Left renal pelvis (tissue), 4 donors: ENCODE measurements around the gene TSFM. TPM values are rescaled to one million over a fixed set of nuclear protein-coding genes. Genes with fewer than 3 reads are reported as not detected.
A peak's percentile ranks its signal among the peaks of the same experiment; 100 is the strongest.

ENCODE experiments used
- DNase-seq, 4 donors: peaks; one replicate each; pipeline ENCODE4 v3.0.0-alpha.2; 2013; ENCODE audit warnings: low read depth in 4 of 4, low spot score in 3 of 4
- polyA plus RNA-seq, 4 donors: library from polyadenylated mRNA; unstranded; fragments of 120-200 nt; gene quantifications; one replicate each; pipeline ENCODE4 v1.2.1, GENCODE V29; 2013; ENCODE audit not compliant: insufficient read length in 4 of 4

The TSFM gene
- polyA plus RNA-seq, 4 donors, result 23.4 to 47.4 (median 46.9) TPM

DNA sequence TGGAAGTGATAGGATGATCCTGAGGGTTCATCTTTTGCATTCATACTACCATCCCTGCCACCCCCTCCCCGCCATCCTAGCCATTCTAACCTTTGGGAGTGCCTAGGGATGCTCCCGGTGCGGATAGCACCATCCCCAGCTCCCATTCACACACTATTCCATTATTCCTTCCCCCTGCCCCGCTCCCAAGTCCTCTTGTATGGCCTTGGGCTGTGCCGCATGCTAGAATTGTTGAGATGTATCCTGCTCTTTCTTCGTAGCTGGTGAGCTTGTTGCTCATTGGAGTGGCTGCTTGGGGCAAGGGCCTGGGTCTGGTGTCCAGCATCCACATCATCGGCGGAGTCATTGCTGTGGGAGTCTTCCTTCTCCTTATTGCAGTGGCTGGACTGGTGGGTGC, 37.1 kb upstream of the TSFM start:
- no peak for DNase-seq

DNA sequence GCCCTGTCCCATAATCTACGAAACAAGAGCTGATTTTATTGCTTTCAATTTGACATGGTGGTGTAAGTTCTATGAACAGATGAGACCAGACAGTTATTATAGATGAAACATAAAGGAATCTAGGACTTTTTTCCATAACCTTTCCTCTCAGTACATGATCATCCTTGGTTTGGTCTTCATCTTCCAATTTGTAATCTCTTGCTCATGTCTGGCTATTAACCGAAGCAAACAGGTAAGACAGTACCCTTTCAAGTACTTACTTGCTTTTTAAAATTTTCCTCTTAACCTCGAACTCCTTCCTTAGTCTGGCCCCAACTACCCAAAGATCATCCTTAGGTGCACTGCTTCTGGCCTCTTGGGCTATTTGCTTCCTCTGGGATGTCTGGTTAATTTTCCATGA, 36.6 kb upstream of the TSFM start:
- no peak for DNase-seq

DNA sequence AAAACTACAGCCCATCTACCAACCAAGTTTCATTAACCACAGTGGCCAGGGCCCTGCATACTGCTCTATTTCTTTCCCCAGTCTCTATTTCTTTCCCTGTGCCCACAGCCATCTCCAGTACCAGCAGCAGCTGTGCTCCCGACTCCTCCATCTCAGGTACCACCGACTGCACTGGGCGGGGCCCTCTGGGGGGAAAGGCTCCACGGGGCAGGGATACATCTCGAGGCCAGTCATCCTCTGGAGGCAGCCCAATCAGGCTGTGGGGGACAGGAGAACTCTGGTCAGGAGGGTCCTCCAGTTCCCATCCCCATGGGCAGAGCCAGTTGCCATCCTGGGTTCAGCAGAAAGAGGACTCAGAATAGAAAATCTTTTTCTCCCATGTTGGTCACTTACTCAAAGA, 33.5 kb upstream of the TSFM start:
- no peak for DNase-seq

- no peak for DNase-seq
These were observed 31.8 kb upstream of the TSFM start for GRCh38 chr12:57750561-57751431.

DNA sequence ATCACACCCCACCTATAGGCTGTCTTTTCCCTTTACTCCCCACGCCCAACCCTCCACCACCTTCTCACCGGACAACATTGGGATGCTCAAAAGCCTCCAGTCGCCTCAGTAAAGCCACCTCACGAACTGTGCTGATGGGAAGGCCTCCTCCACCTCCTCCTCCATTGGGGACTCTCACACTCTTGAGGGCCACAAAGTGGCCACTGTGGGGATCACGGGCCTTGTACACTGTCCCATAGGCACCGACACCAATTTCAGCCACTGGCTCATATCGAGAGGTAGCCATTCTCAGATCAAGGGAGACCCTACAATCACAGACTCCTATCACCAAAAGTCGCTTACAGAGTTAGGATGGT, 31.2 kb upstream of the TSFM start:
- no peak for DNase-seq

DNA sequence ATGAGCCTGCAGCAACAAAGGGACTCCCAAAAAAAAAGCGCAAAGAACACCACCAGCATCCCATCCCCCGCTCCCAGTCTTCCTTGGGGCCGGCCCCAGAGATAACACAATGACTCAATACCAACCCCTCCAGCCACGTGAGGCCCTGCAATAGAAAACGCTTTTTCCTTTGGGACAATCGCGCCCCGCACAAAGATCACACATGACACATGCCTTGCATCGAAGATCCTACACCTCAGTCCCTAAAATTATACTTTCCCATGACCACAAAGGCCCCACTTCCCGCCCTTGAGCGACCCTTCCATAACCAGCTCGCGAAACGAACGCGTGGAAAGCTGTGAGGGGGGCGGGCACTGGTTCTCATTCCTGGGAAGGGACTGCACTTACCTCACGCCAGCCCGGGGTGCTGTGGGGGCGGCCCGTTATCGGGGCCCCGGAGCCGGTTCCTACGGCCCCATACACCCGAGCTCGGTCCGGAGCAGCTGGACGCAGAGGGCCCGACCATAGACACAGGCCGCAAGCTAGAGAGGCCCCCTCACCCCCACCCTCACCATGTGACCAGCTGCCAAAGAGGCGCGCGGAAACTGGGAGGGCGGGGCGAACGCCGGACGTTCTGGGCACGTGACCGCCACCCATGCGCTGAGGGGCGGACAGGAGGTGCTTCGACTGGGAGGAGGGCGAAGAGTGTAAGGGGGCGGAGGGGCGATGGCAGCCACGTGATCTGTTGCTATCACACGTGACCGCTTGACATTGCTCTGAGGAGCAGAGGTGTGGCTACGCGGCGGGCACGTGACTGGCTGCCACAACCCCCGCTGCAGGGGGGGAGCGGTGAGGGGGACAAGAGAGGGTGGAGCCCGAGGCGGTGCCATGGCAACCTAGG, 30.6 kb upstream of the TSFM start, which contains the start of gene CDK4:
Gene CDK4 (minus strand): TSS at position 523 of the 880 bp plus-strand sequence. CDS start 593 bp downstream, outside the sequence.
- peak; percentile 96 to 98 (median 97) for DNase-seq

- no peak for DNase-seq
These were observed 30.0 kb upstream of the TSFM start for GRCh38 chr12:57752668-57753000.

- no peak for DNase-seq
These were observed 28.7 kb upstream of the TSFM start for GRCh38 chr12:57753756-57754337.

DNA sequence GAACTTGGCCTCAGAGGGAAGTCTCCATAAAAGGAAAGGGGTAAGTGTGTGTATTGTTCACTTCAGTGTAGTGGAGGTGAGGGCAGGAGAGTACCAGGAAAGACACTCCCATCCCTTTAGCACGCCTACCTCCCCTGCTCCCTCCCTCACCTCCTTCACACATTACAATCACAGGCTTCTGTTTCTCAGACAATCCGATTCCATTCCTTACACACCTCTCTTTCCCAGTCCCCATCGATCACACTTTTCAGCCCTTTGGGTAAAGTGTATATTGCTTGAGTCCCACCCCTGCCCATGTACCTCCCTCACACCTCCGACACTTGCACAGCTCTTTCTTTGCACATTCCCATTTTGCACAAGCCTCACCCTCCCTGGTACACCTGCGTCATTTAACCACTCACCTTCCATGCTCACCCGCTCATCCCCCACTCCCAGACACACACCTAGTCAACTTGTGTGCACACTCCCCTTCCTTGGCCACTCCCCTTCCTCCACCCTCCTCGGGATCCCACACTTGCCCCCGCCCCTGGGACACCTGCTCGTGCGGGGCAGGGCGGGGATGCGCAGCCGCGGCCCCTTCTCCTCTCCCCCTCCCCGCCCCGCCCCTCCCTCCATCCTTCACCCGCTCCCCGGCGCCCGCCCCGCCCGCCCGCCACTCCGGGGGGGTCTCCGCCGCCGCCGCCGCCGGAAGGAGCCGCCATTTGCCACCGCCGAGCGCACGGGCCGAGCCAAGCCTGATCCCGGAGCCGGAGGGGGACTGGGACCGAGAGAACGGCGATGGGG, 28.0 kb upstream of the TSFM start, which contains the start of gene MARCHF9:
Gene MARCHF9 (plus strand): TSS at position 693 of the 783 bp plus-strand sequence. CDS start 426 bp downstream, outside the sequence.
- no peak for DNase-seq

DNA sequence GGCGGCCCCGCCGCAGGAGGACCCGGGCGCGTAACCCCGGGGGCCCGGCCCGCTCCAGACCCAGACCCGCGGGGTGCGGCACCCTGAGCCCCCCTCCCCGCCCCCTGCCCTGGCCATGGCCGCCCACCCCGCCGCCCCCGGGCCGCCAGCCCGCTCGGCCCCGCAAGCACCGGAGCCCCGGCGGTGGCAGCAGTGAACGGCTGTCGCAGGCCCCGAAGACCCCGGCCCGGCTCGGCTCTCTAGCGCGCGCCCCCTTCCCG, 27.5 kb upstream of the TSFM start:
- no peak for DNase-seq

DNA sequence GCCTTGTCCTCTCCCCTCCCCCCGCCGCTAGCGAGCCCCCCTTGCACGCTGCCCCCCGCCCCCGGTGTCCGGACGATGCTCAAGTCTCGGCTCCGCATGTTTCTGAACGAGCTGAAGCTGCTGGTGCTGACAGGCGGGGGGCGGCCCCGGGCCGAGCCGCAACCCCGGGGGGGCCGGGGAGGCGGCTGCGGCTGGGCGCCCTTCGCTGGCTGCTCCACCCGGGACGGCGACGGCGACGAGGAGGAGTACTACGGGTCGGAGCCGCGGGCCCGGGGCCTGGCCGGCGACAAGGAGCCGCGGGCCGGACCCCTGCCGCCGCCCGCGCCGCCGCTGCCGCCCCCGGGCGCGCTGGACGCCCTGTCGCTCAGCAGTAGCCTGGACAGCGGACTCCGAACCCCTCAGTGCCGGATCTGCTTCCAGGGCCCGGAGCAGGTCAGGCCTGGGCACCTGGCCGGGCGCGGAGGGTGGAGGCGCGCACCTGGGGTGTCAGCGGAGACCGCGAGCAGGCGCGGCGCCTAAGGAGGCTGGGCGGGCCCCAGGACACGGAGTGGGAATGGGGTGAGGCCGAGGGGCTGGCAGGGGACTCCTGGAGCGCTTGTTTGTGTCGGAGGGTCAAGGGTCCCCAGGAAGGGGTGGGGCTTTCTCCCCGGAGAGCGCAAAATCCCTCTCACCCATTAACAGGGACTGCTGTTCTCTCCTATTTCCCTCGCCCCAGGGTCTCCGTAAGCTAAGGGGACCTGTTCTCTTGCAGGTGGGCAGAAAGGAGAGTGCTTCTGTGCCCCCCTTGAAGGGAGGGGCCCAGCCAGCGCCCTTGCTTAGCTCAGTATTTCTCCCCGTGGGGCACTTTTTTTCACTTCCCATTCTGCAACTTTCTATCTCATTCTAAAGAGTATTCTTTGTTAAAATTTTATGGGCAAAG, 26.9 kb upstream of the TSFM start:
- no peak for DNase-seq

- DNase-seq, result no peak
These were observed 25.9 kb upstream of the TSFM start for GRCh38 chr12:57756406-57757341.

- no peak for DNase-seq
These were observed 24.8 kb upstream of the TSFM start for GRCh38 chr12:57757771-57758170.

DNA sequence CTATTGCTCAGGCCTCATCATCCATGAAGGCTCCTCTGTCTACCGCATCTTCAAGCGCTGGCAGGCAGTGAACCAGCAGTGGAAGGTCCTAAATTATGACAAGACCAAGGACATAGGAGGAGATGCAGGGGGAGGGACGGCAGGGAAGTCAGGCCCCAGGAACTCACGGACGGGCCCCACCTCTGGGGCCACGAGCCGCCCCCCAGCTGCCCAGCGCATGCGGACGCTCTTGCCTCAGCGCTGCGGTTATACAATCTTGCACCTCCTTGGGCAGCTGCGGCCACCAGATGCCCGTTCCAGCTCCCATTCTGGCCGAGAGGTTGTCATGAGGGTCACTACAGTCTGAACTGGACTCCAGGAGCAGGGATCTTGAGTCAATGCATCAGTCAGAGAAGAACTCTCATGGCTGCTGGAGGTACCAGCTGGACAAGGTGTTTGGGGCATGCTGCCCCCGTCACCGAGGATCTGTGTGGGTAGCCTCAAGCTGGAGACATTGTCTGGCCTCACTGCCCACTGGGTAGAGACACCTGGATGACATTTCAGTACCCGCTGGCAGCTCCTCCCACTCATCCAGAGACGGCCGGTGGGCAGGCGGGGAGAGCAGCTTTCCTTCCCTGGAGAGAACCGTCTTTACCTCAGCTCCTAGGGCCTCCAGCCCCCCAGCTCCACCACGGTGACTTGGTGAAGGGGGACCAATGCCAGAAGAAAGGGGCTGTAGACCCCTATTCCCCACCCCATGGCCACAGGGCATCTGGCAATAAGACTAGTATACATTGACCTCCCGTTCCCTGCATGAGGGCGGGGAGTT, 23.8 kb upstream of the TSFM start:
- no peak for DNase-seq

DNA sequence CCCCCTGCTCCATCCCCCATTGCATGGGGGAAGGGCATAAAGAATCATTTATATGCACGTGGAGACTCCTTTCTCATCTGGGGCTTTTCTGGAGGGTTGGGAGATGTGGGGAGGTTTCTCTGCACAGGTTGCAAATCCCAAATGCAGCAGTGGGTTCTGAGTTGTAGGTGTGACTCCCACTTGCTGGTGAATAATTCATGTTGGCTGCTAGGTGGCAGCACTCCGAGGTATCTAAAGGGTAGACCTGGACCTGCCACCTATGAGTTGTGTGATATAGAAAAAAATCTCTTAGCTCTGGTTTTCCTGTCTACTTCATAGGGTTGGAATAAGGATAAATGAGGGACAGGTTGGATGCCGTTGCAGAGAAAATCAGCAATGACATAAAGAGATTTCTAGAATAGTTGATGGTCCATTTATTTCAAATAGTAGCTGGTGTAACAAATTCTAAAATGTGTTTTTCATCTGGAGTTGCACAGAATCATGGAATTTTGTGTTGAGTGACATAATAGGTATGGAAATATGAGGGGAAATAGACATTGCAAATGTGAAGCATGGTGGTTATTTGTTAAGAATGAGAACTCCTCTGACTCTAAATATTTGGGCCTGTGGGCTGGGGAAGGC, 23.1 kb upstream of the TSFM start:
- DNase-seq, result no peak

DNA sequence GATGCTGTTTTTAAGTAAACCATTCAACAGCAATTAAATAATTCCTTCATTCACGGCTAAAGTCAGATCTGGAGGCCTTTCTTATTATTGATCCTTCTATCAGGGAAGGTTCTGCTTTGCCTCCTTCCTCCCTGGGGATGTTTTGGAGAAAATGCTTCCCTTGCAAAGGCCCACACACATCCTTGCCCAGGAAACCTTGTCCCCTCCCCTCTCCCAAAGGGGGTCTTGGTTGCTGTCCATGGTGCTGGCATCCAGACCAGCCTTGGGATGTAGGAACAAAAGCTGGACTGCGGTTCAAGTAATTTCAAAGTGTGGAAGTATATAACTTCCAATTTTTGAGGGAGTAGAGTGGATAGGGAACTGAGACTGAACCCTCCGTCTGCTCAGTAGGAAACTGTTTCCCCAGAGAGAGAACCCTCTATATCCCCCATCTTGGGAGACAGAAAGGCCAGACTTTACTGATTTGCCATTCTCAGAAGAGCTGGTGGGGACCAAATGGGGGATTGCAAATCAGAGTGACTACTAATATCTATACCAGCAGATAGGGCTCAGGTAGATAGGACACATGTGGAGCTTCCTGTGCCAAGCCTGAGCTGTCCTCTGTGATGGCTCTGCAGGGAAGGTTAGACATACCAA, 22.1 kb upstream of the TSFM start:
- DNase-seq, result no peak
